Measurements from ENCODE around the gene PARD3. TPM values are rescaled to one million over a fixed set of nuclear protein-coding genes. Genes with fewer than 3 reads are reported as not detected.

Gene PARD3
- total RNA-seq, 1 experiment from 2014 or later: 51.8 TPM

GRCh38 chr10:34237898-34238455 lies 577.1 kb downstream of the PARD3 start:
- CTCF ChIA-PET: interaction anchor here (1.6 kb wide), 1 partner anchor 155 kb away, joined by 6 read pairs; no protein-coding TSS in a partner anchor
- POLR2A ChIA-PET: no interaction called here
- Mint-ChIP-seq H3K4me3 (no peak overlapping the region), H3K4me1 (peaks cover 23% of the 10 kb centered on the region), H3K9me3 (peaks cover 3% of the 10 kb centered on the region), H3K27ac (no peak overlapping the region), H3K36me3 (no peaks in the 10 kb centered on the region), H3K27me3 (ENCODE audit: low read depth) (no peaks in the 10 kb centered on the region)
- ATAC-seq: no peak
- TF ChIP-seq SMAD3 (CRISPR knock-in tag; IDR thresholded peaks at IDR 0.05; ENCODE audit: borderline replicate concordance): no peak
- DNase-seq (ENCODE audit: low spot score): no peak

GRCh38 chr10:34236931-34237330 lies 578.2 kb downstream of the PARD3 start:
- no peak overlapping the region for H3K27ac Mint-ChIP-seq
- H3K36me3 Mint-ChIP-seq: no peaks in the 10 kb centered on the region
- CTCF ChIA-PET: interaction anchor here (1.4 to 1.6 kb wide), 2 partner anchors 14 to 154 kb away, joined by 4 to 6 read pairs; no protein-coding TSS in a partner anchor
- H3K9me3 Mint-ChIP-seq: peaks cover 2% of the 10 kb centered on the region
- H3K27me3 Mint-ChIP-seq (ENCODE audit: low read depth): no peaks in the 10 kb centered on the region
- DNase-seq (ENCODE audit: low spot score): no peak
- no peak for TF ChIP-seq GTF2I (CRISPR knock-in tag; conservative IDR thresholded peaks at IDR 0.05)
- no peak for TF ChIP-seq HMGA2 (CRISPR knock-in tag; IDR thresholded peaks at IDR 0.05)
- no peak for TF ChIP-seq ATF2 (CRISPR knock-in tag; IDR thresholded peaks at IDR 0.05; ENCODE audit: borderline replicate concordance, low read depth)
- TF ChIP-seq FOXJ3 (CRISPR knock-in tag; IDR thresholded peaks at IDR 0.05; ENCODE audit: borderline replicate concordance): no peak
- TF ChIP-seq CTCF (IDR thresholded peaks at IDR 0.05): no peak
- TF ChIP-seq ZSCAN18 (CRISPR knock-in tag; IDR thresholded peaks at IDR 0.05): no peak
- no peak for TF ChIP-seq E2F1 (CRISPR knock-in tag; IDR thresholded peaks at IDR 0.05)
- POLR2A ChIA-PET: no interaction called here
- peaks cover 23% of the 10 kb centered on the region for H3K4me1 Mint-ChIP-seq
- no peak for ATAC-seq
- no peak overlapping the region for H3K4me3 Mint-ChIP-seq

- CTCF ChIA-PET: no interaction called here
- ATAC-seq: no peak
- TF ChIP-seq NR3C1 (CRISPR knock-in tag; conservative IDR thresholded peaks at IDR 0.05; ENCODE audit: low read depth) (no peak), NR1H2 (CRISPR knock-in tag; IDR thresholded peaks at IDR 0.05) (no peak), GABPB1 (CRISPR knock-in tag; IDR thresholded peaks at IDR 0.05) (no peak), ERG (CRISPR knock-in tag; IDR thresholded peaks at IDR 0.05) (no peak), CREB1 (CRISPR knock-in tag; IDR thresholded peaks at IDR 0.05) (no peak)
Observed at GRCh38 chr10:34235164-34235832, 579.8 kb downstream of the PARD3 start.

More at GRCh38 chr10:34235164-34235832, 579.8 kb downstream of the PARD3 start:
- no peak overlapping the region for H3K27ac Mint-ChIP-seq
- POLR2A ChIA-PET: no interaction called here
- no peaks in the 10 kb centered on the region for H3K36me3 Mint-ChIP-seq
- no peaks in the 10 kb centered on the region for H3K9me3 Mint-ChIP-seq
- peaks cover 23% of the 10 kb centered on the region for H3K4me1 Mint-ChIP-seq
- H3K27me3 Mint-ChIP-seq (ENCODE audit: low read depth): no peaks in the 10 kb centered on the region
- no peak for DNase-seq (ENCODE audit: low spot score)
- H3K4me3 Mint-ChIP-seq: no peak overlapping the region
